Activated T-helper 17 cell treated with anti-CD3 and anti-CD28 coated beads, Interleukin-2, amount 50 U/mL, for 72 hours (primary cell): ENCODE results near the gene WDR33. TPM values are rescaled to one million over a fixed set of nuclear protein-coding genes. Genes with fewer than 3 reads are reported as not detected.
"Not testable (repeated sequence)": the region's sequence is repeated elsewhere in the genome, so short reads cannot be mapped to it uniquely, and the experiment has no call there.

Experiments used
- ATAC-seq: fragments of 150-1000 bp; cut with Tn5 transposase; replicated peaks from 2 replicates; pipeline ENCODE4 v1.10.0; 2021; ENCODE audit warnings: mild to moderate bottlenecking, moderate library complexity
- H3K27ac Mint-ChIP-seq: one replicate; pipeline ENCODE4 v1.8.0; 2022; ENCODE audit warnings: mixed read lengths
- H3K27me3 Mint-ChIP-seq: one replicate; pipeline ENCODE4 v1.8.0; 2022; ENCODE audit warnings: mixed read lengths
- H3K36me3 Mint-ChIP-seq: one replicate; pipeline ENCODE4 v1.8.0; 2022; ENCODE audit warnings: low read depth, mild to moderate bottlenecking, mixed read lengths
- H3K4me1 Mint-ChIP-seq: one replicate; pipeline ENCODE4 v1.8.0; 2022; ENCODE audit warnings: mixed read lengths
- H3K4me3 Mint-ChIP-seq: one replicate; pipeline ENCODE4 v1.8.0; 2022; ENCODE audit warnings: mild to moderate bottlenecking, mixed read lengths
- H3K9me3 Mint-ChIP-seq: one replicate; pipeline ENCODE4 v1.8.0; 2022; ENCODE audit warnings: mixed read lengths
- total RNA-seq, 2 donors: library from RNA; stranded (reverse); gene quantifications; one replicate each; pipeline ENCODE4 v1.2.3, GENCODE V29; 2022

Gene WDR33
- total RNA-seq, 2 donors from 2014 or later: 72.6 to 80.3 TPM

GRCh38 chr2:127790694-127791529, 20.1 kb downstream of the WDR33 start:
- H3K27me3 Mint-ChIP-seq: no peaks in the 10 kb centered on the region
- H3K36me3 Mint-ChIP-seq: peaks cover 43% of the 10 kb centered on the region
- peak; percentile 37 for ATAC-seq
- H3K9me3 Mint-ChIP-seq: no peaks in the 10 kb centered on the region
- peaks cover 15% of the 10 kb centered on the region for H3K4me1 Mint-ChIP-seq
- no peak overlapping the region for H3K4me3 Mint-ChIP-seq
- no peak overlapping the region for H3K27ac Mint-ChIP-seq

- H3K9me3 Mint-ChIP-seq: no peaks in the 10 kb centered on the region
- peaks cover 37% of the 10 kb centered on the region for H3K36me3 Mint-ChIP-seq
- H3K27ac Mint-ChIP-seq: no peak overlapping the region
- H3K4me1 Mint-ChIP-seq: peaks cover 12% of the 10 kb centered on the region
- ATAC-seq: no peak
- no peak overlapping the region for H3K4me3 Mint-ChIP-seq
- no peaks in the 10 kb centered on the region for H3K27me3 Mint-ChIP-seq
Measured at GRCh38 chr2:127786048-127786809, 24.7 kb downstream of the WDR33 start.

- H3K9me3 Mint-ChIP-seq: no peaks in the 10 kb centered on the region
- H3K27me3 Mint-ChIP-seq: no peaks in the 10 kb centered on the region
- no peak overlapping the region for H3K4me3 Mint-ChIP-seq
- no peak for ATAC-seq
- peaks cover 38% of the 10 kb centered on the region for H3K36me3 Mint-ChIP-seq
- no peak overlapping the region for H3K27ac Mint-ChIP-seq
- peaks cover 6% of the 10 kb centered on the region for H3K4me1 Mint-ChIP-seq
Measured at GRCh38 chr2:127784965-127785518, 25.9 kb downstream of the WDR33 start.

- H3K27me3 Mint-ChIP-seq: no peaks in the 10 kb centered on the region
- ATAC-seq: no peak
- peaks cover 47% of the 10 kb centered on the region for H3K36me3 Mint-ChIP-seq
- H3K9me3 Mint-ChIP-seq: no peaks in the 10 kb centered on the region
- no peak overlapping the region for H3K4me3 Mint-ChIP-seq
- H3K4me1 Mint-ChIP-seq: peaks cover 19% of the 10 kb centered on the region
- H3K27ac Mint-ChIP-seq: no peak overlapping the region
Measured at GRCh38 chr2:127783101-127783500, 27.9 kb downstream of the WDR33 start.

GRCh38 chr2:127778850-127779249, 32.1 kb downstream of the WDR33 start:
- no peak for ATAC-seq
- H3K36me3 Mint-ChIP-seq: peaks cover 33% of the 10 kb centered on the region
- peaks cover 24% of the 10 kb centered on the region for H3K4me1 Mint-ChIP-seq
- H3K4me3 Mint-ChIP-seq: no peak overlapping the region
- no peaks in the 10 kb centered on the region for H3K9me3 Mint-ChIP-seq
- H3K27me3 Mint-ChIP-seq: no peaks in the 10 kb centered on the region
- H3K27ac Mint-ChIP-seq: peak overlapping the region; percentile 34

- Mint-ChIP-seq H3K4me3 (no peak overlapping the region), H3K27ac (peak overlapping the region; percentile 34), H3K9me3 (no peaks in the 10 kb centered on the region), H3K36me3 (peaks cover 31% of the 10 kb centered on the region), H3K27me3 (no peaks in the 10 kb centered on the region), H3K4me1 (peaks cover 24% of the 10 kb centered on the region)
- ATAC-seq: no peak
Measured at GRCh38 chr2:127778447-127778846, 32.5 kb downstream of the WDR33 start.

GRCh38 chr2:127776122-127776780, 34.7 kb downstream of the WDR33 start:
- Mint-ChIP-seq H3K27ac (peak overlapping the region; percentile 1), H3K36me3 (peaks cover 32% of the 10 kb centered on the region), H3K4me3 (no peak overlapping the region), H3K27me3 (no peaks in the 10 kb centered on the region), H3K4me1 (peaks cover 28% of the 10 kb centered on the region), H3K9me3 (no peaks in the 10 kb centered on the region)
- no peak for ATAC-seq

GRCh38 chr2:127771756-127772155, 39.2 kb downstream of the WDR33 start:
- Mint-ChIP-seq H3K27ac (no peak overlapping the region), H3K27me3 (no peaks in the 10 kb centered on the region), H3K36me3 (peaks cover 51% of the 10 kb centered on the region), H3K4me1 (peaks cover 14% of the 10 kb centered on the region), H3K9me3 (no peaks in the 10 kb centered on the region), H3K4me3 (no peak overlapping the region)
- ATAC-seq: no peak

- no peak overlapping the region for H3K27ac Mint-ChIP-seq
- H3K27me3 Mint-ChIP-seq: no peaks in the 10 kb centered on the region
- peak; percentile 19 for ATAC-seq
- peaks cover 12% of the 10 kb centered on the region for H3K4me1 Mint-ChIP-seq
- H3K36me3 Mint-ChIP-seq: peaks cover 57% of the 10 kb centered on the region
- H3K9me3 Mint-ChIP-seq: no peaks in the 10 kb centered on the region
- no peak overlapping the region for H3K4me3 Mint-ChIP-seq
Measured at GRCh38 chr2:127770973-127771735, 39.8 kb downstream of the WDR33 start.

- not testable (repeated sequence) for ATAC-seq, H3K27ac Mint-ChIP-seq, H3K9me3 Mint-ChIP-seq, H3K4me3 Mint-ChIP-seq, H3K27me3 Mint-ChIP-seq, H3K4me1 Mint-ChIP-seq
- H3K36me3 Mint-ChIP-seq: peaks cover 57% of the 10 kb centered on the region
Measured at GRCh38 chr2:127770534-127770933, 40.4 kb downstream of the WDR33 start.

GRCh38 chr2:127769587-127769986, 41.4 kb downstream of the WDR33 start:
- ATAC-seq: no peak
- Mint-ChIP-seq H3K4me1 (peaks cover 7% of the 10 kb centered on the region), H3K9me3 (no peaks in the 10 kb centered on the region), H3K4me3 (no peak overlapping the region), H3K36me3 (peaks cover 63% of the 10 kb centered on the region), H3K27ac (no peak overlapping the region), H3K27me3 (no peaks in the 10 kb centered on the region)

GRCh38 chr2:127768775-127769479, 42.0 kb downstream of the WDR33 start:
- Mint-ChIP-seq H3K27ac (no peak overlapping the region), H3K9me3 (no peaks in the 10 kb centered on the region), H3K27me3 (no peaks in the 10 kb centered on the region), H3K4me1 (peaks cover 7% of the 10 kb centered on the region), H3K4me3 (no peak overlapping the region), H3K36me3 (peaks cover 70% of the 10 kb centered on the region)
- ATAC-seq: no peak

- H3K4me3 Mint-ChIP-seq: no peak overlapping the region
- H3K36me3 Mint-ChIP-seq: peaks cover 92% of the 10 kb centered on the region
- H3K27me3 Mint-ChIP-seq: no peaks in the 10 kb centered on the region
Measured at GRCh38 chr2:127763776-127764175, 47.2 kb downstream of the WDR33 start.

More at GRCh38 chr2:127763776-127764175, 47.2 kb downstream of the WDR33 start:
- H3K4me1 Mint-ChIP-seq: peaks cover 10% of the 10 kb centered on the region
- no peak for ATAC-seq
- H3K27ac Mint-ChIP-seq: no peak overlapping the region
- no peaks in the 10 kb centered on the region for H3K9me3 Mint-ChIP-seq
